Stimulated activated CD4-positive, alpha-beta T cell treated with anti-CD3 and anti-CD28 coated beads, Interleukin-4, amount 100 ng/mL, for 24 hours (primary cell): ENCODE measurements around the gene NELFA.

Source experiments
- DNase-seq: peaks from one replicate; pipeline ENCODE4 v3.0.0-alpha.2; 2020

NELFA gene

GRCh38 chr4:1981251-1982058 is 27.3 kb downstream of the NELFA start:
- DNase-seq, result no peak

DNA sequence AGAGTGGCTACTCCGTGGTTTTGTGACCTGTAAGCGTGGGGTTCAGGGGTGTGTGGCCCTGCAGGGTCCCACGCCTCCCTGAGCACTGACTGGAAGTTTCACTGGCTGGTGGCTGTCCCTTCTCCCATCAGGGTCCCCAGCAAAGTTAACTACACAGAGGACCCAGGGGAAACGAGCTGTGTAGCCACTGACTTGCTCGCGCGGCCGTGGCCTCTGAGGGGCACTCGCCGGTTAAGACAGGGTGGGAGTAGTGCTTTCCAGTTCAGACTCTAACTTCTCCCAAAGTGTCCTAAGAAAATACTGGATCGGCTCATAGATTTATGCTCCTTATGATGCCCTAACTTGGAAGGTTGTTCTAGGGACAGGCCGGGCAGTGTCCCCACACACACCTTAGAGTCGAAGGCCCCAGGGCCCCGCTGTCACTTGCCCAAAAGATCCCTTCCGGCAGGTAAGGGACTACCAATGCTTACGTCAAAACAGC is 28.2 kb downstream of the NELFA start:
- no peak for DNase-seq

GRCh38 chr4:1979477-1980196 is 29.1 kb downstream of the NELFA start:
- no peak for DNase-seq

DNA sequence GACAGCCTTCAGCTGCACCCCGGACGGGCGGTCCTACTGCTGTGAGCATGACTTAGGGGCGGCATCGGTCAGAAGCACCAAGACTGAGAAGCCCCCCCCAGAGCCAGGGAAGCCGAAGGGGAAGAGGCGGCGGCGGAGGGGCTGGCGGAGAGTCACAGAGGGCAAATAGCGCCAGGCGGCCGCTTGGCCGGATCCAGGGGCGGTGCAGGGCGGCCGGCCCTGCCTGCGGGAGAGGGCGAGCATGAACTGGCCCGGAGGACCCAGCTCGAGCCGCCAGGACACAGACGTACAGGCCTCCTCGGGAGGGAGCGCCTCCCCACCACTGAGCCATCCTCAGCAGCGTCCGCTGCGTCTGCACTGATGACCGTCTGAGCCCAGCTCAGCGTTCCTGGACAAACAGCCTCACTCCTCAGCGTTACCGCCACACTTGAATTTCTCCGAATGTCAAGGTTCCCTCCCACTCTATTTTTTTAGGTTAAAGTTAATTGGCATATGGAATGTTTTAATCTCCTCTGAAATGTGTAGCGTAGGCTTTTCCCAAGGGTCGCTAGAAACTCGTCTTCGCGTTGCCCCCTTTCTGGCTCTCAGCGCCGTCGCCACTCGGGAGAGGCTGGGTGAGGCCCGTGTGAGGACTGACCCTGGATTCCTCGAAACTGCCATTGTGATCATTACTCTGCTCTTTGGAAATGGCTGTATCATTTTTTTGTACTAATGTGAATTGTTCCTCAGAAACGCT is 29.9 kb downstream of the NELFA start:
- DNase-seq, result no peak

GRCh38 chr4:1978226-1978625 is 30.5 kb downstream of the NELFA start:
- DNase-seq, result no peak

- DNase-seq, result no peak
These were observed 32.1 kb downstream of the NELFA start for GRCh38 chr4:1976416-1977352.

- DNase-seq, result no peak
These were observed 32.9 kb downstream of the NELFA start for GRCh38 chr4:1975880-1976279.

DNA sequence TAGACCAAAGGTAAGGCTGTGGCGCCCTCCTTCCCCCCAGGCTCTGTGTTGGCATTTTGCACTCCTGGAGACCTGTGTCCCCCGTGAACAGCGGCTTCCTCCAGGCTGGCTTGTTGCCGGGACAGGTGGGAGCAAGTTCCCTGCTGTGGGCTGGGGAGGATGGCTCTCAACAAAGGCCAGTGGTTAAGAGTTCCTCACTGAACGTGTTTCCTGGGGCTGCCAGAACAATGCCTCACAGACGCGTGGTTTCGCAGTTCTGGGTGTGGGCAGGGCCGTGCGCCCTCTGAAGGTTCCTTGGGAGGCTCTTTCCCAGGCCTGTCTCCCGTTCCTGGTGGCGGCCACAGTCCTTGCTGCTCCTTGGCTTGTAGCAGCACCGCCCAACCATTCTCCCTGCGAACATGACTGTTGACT is 33.4 kb downstream of the NELFA start:
- no peak for DNase-seq

DNA sequence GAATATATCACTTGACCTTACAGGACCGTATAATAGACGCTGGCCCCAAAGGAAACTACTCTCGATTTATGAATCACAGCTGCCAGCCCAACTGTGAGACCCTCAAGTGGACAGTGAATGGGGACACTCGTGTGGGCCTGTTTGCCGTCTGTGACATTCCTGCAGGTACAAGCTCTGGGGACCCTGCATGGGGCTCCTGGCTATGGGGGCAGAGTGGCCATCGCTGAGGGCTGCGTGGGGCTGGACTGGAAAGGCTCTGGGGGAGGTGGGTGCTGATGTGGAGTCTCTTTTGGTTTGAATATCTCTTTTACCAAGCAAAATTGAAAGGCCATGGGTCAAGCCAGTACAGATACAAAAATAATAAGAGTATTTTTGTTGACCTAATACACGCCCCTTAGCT is 33.9 kb downstream of the NELFA start:
- no peak for DNase-seq

DNA sequence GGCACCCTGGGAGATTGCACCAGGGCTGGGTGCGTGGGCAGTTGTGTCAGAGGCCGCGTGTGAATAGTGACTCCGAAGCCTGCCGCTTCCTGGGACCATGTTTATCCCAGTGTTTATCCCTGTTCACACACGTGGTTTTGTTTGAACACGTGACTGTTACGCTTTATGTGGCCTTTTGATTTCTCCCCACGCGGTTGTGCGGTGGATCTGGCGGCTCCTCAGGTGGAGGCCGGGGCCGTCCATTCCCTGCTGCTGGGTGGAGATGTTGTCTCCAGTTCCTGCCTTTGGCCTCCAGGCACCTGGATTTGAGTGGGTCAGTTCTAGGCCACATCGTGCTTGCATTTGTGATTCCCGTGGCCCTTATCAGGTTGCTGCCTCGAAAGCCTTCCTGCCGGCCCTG is 35.1 kb downstream of the NELFA start:
- no peak for DNase-seq

GRCh38 chr4:1973218-1973617 is 35.6 kb downstream of the NELFA start:
- no peak for DNase-seq

DNA sequence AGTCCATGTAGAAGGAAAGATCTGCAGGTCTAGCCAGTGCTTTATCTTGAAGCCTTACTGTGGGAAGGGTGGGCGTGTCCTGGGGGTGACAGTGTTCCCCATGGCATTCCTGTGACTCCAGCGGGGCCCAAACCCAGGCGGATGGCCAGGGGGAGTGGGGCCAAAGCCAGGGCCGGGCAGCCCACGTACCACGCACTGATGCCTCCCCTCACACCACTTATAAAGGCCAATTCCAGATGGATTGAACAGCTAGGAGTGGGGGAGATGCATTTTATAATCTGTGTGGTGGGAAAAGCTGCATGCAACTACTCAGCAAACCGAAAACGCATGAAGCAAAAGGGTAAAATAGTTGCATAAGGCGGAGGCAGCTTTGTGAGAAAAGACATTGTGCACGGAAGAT is 36.4 kb downstream of the NELFA start:
- no peak for DNase-seq

DNA sequence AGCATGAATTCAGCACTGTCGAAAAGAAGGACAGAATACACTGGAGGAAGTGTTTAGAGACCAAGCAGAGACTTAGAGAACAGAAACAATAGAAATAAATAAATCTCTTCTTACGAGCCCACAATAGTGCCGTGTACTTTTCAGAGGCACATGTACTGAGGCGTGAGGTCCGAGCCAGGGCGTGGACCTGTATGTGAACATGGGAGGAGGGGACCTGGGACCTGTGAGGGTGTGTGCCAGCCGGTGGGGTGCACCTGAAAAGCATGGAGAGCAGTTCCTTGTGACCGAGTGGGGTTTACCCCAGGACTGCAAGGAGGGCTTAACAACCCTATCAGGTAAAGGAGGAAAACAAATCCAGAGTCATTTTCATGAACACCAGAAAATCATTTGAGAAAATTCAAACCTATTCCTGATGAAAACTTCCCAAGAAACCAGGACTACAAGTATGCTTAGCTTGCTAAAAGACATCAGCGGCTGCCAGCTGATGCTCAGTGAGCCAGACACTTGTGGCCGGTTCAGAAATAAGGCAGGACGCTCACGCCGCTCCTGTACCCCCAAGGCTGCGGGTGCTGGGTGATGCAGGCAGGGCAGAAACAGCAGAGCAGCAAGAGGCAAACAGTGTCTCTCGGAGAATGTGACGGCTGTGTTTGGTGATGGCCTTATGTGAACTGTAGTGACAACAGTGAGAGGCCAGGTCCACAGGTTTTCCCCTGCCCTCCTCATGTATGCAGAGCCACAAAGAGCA is 37.1 kb downstream of the NELFA start:
- no peak for DNase-seq

- DNase-seq, result no peak
These were observed 37.8 kb downstream of the NELFA start for GRCh38 chr4:1970926-1971325.

DNA sequence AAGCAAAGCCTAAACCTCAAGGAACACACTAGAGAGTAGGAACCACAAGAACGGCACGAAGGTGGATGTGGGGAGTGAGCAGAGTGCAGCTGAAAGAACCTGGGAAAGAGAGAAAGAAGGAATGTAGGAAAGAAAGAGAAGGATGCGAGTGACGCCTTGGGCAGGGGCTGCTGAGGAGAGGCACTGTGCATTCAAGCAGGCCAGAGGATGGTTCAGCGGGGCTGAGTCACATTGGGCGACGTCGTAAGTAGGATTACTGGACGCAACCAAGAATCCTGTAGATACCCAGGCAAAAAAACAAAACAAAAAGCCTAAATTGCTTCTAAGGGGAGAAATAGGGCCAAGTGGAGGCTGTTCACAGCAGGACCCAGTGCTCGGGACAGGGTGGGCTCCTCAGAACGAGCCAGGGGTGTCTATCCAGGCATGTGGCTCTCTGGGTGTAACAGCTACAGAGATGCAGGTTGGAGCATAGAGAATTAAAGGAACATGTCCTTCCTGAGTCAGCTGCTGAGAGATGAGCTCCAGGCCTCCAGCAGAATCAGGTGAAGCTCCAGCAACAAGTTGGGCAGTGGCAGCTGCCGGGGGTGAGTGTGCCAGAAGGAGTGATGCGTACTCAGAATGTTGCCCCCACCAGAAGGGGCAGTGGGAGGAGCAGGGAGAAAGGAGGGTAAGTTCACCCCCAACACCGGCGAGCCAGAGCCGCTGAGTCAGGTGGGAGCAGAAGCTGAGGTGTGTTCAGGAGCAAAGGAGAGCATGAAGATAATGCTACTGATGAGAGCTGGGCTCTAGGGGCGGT is 38.6 kb downstream of the NELFA start:
- DNase-seq, result no peak

DNA sequence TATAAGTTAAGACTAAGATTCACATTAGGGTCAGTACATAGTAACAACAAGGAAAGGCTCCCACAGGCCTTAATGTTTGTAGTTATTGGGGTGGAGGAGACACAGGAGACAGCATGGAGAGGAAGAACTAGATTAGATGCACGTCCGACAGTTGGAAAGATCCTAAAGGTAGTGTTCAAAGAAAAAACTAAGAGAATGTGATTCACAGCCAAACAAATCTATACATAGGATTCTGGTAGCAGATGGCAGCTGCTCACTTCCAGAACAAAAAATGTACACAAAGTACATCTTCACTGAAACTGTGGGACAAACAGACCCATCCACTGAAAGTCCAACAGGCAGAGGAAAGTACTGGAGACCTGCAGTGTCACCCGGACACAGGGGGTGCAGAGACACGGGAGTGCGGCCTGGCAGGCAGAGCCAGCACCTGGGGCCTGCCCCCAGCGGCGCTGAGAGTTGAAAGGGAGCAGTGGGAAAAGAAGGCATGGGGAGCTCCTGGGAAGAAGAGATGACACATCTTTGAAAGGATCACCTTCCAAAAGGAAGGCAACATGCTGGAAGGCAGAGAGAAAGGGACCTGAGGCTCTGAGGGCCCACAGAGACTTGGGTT is 40.0 kb downstream of the NELFA start:
- DNase-seq, result no peak

DNA sequence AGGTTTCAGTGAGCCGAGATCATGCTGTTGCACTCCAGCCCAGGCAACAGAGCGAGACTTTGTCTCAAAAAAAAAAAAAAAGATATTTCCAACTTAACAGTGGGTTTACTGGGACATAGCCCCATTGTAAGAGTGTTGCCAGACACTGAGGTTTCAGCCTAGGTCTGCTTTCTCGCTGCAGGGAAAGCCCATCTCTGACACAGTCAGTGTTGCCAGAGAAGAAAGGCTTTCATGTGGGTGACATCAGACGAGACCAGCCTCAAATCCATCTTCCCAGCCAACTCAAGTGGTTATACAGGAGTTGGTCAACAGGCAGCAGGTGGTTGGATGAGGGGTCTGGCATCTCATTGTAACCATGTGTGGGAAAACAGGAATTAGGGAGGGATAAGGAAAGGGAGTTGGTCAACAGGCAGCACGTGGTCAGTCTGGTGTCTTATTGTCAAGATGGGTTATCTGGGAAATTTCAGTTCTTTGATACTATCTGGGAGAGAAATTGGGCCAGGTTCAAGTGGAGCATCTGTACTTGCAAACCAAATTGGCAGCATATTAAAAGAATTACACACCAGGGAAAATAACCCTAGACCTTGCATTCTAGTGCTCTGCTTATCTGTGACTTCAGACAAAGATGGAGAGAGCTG is 41.1 kb downstream of the NELFA start:
- DNase-seq, result no peak

DNA sequence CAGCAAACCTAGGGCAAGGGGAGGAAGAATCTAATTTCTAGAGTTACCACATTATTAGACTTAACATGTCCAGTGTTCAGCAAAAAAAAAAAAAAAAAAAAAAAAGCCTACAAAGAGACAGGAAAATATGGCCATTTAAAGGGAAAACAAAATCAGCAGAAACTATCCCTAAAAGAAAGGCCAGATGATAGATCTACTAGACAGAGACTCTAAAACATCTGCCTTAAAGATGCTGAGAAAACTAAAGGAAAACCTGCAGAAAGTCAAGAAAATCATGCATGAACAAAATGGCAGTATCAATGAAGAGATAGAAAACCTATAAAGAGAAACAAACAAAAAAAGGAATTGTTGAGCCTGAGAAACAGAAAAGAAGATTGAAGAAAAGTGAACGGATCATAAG is 43.8 kb downstream of the NELFA start:
- DNase-seq, result no peak

- no peak for DNase-seq
These were observed 44.3 kb downstream of the NELFA start for GRCh38 chr4:1964443-1964842.

DNA sequence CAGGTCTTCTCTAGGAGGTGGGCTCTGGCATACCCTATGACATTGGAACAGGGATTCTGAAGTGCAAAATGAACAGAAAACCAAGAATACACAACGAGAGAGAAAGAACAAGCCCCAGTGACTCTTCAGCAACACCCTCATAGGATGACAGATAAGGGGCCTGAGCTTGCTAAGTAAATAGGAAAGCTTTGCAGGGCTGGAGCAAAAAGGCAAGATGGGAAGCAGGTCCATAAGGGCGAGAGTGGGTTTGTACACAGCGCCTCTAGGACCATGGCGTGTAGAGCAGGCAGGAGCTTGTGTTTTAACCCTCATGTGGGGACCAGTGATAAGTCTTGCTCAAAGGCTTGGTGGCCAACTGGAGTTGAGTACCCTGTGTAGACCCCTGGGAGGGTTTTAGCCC is 45.8 kb downstream of the NELFA start:
- DNase-seq, result no peak
